Esophagus muscularis mucosa (tissue), 4 donors: ENCODE data around the gene SH3D21. TPM values are rescaled to one million over a fixed set of nuclear protein-coding genes. Genes with fewer than 3 reads are reported as not detected.

Source experiments
- DNase-seq: peaks from one replicate; pipeline ENCODE4 v3.0.0-alpha.2; 2017; ENCODE audit errors: extremely low spot score
- H3K27ac ChIP-seq, 4 donors: fragments of 200-600 bp; sonication (generic); replicated peaks in 1 of 4; 1 replicate in 3 of 4; 2 replicates in 1 of 4; pipeline ENCODE4 v1.5.1; 2016 to 2019; ENCODE audit warnings: mild to moderate bottlenecking in 1 of 4
- H3K27me3 ChIP-seq, 4 donors: fragments of 200-600 bp; sonication (generic); one replicate each; pipeline versions ENCODE4 v1.5.1 to v1.6.0; 2016 to 2019
- H3K36me3 ChIP-seq, 4 donors: fragments of 200-600 bp; sonication (generic); one replicate each; pipeline ENCODE4 v1.5.1; 2016 to 2019
- H3K4me1 ChIP-seq, 4 donors: fragments of 200-600 bp; sonication (generic); one replicate each; pipeline ENCODE4 v1.5.1; 2016 to 2019
- H3K4me3 ChIP-seq, 4 donors: fragments of 200-600 bp; sonication (generic); 1 replicate in 2 of 4; 2 replicates in 2 of 4; pipeline ENCODE4 v1.5.1; 2016 to 2019; ENCODE audit warnings: mild to moderate bottlenecking in 4 of 4, moderate library complexity in 1 of 4
- H3K9me3 ChIP-seq, 4 donors: fragments of 200-600 bp; sonication (generic); 1 replicate in 3 of 4; 2 replicates in 1 of 4; pipeline ENCODE4 v1.5.1; 2016 to 2019
- CTCF ChIP-seq, 3 experiments: fragments of 200-600 bp in 2 of 3; fragments of 450-650 bp in 1 of 3; sonication (generic) in 2 of 3; IDR thresholded peaks; one replicate each; pipeline ENCODE4 v1.5.1; 2017 to 2019; ENCODE audit warnings: antibody characterized with exemption in 3 of 3, mild to moderate bottlenecking in 2 of 3, moderate library complexity in 1 of 3
- EP300 ChIP-seq: sonication (generic); formaldehyde crosslinking; IDR thresholded peaks from one replicate; pipeline ENCODE4 v1.6.1; 2017; ENCODE audit warnings: antibody characterized with exemption
- POLR2A ChIP-seq: fragments of 450-650 bp; IDR thresholded peaks from one replicate; pipeline ENCODE4 v1.6.1; 2017; ENCODE audit warnings: antibody characterized with exemption, moderate library complexity, mild to moderate bottlenecking, low read depth
- POLR2AphosphoS5 ChIP-seq, 2 donors: sonication (generic); formaldehyde crosslinking; IDR thresholded peaks; one replicate each; pipeline ENCODE4 v1.6.1; 2017; ENCODE audit warnings: antibody characterized with exemption in 2 of 2
- WGBS: methylation state at CpG from one replicate; pipeline ENCODE4 v1.1.5; 2018; 5-methylcytosine and 5-hydroxymethylcytosine counted together
- intact Hi-C: fragments of 100-400 bp; cut with DNase I; formaldehyde crosslinking; loops from one replicate; pipeline ENCODE4 v1.15.1; 2023
- total RNA-seq, 4 donors: library from RNA; depleted of rRNA; stranded (reverse); fragments of >200 nt; gene quantifications; one replicate each; pipeline versions ENCODE4 v1.1.0 to v1.2.1, GENCODE V29; 2016

SH3D21 gene
- total RNA-seq, 4 donors from 2014 or later, result 0.26 to 2.0 (median 1.1) TPM

GRCh38 chr1:36355811-36356210 lies 49.6 kb downstream of the SH3D21 start:
- H3K36me3 ChIP-seq, result peaks cover 36 to 88% (median 76%) of the 10 kb centered on the region in 4 donors
- H3K4me3 ChIP-seq, result no peak overlapping the region
- no peak for DNase-seq

GRCh38 chr1:36358514-36359084 lies 52.4 kb downstream of the SH3D21 start:
- WGBS, result 89% methylated on average over 13 of the region's 13 CpGs
- Histone ChIP-seq H3K4me3 (no peak overlapping the region), H3K4me1 (peaks cover 0 to 15% (median 5%) of the 10 kb centered on the region in 4 donors), H3K27ac (no peak overlapping the region), H3K27me3 (no peaks in the 10 kb centered on the region), H3K9me3 (no peaks in the 10 kb centered on the region), H3K36me3 (peaks cover 40 to 93% (median 73%) of the 10 kb centered on the region in 4 donors)
- intact Hi-C loops, result no loop called here
- TF ChIP-seq CTCF (IDR thresholded peaks at IDR 0.05) (no peak), EP300 (no peak), POLR2A (no peak), POLR2AphosphoS5 (IDR thresholded peaks at IDR 0.05) (no peak)
- no peak for DNase-seq

More at GRCh38 chr1:36355811-36356210, 49.6 kb downstream of the SH3D21 start:
- H3K27me3 ChIP-seq, result no peaks in the 10 kb centered on the region
- H3K9me3 ChIP-seq, result no peaks in the 10 kb centered on the region
- no peak for TF ChIP-seq CTCF (IDR thresholded peaks at IDR 0.05)
- no peak for TF ChIP-seq POLR2AphosphoS5 (IDR thresholded peaks at IDR 0.05)
- TF ChIP-seq EP300, result no peak
- no peak for TF ChIP-seq POLR2A
- WGBS, result 100% methylated on average over 3 of the region's 4 CpGs
- intact Hi-C loops, result no loop called here
- no peak overlapping the region for H3K27ac ChIP-seq
- H3K4me1 ChIP-seq, result peaks cover 12 to 37% (median 28%) of the 10 kb centered on the region in 4 donors

GRCh38 chr1:36359383-36359782 lies 53.2 kb downstream of the SH3D21 start:
- Histone ChIP-seq H3K4me1 (peaks cover 0 to 15% (median 5%) of the 10 kb centered on the region in 4 donors), H3K27ac (peak overlapping the region in 1 of 4 donors; percentile 15), H3K4me3 (no peak overlapping the region), H3K9me3 (no peaks in the 10 kb centered on the region), H3K36me3 (peaks cover 32 to 85% (median 66%) of the 10 kb centered on the region in 4 donors), H3K27me3 (no peaks in the 10 kb centered on the region)
- WGBS, result 97% methylated on average over 5 of the region's 5 CpGs
- no peak for TF ChIP-seq POLR2AphosphoS5 (IDR thresholded peaks at IDR 0.05)
- no peak for TF ChIP-seq EP300
- no peak for TF ChIP-seq CTCF (IDR thresholded peaks at IDR 0.05)
- no peak for TF ChIP-seq POLR2A
- intact Hi-C loops, result no loop called here
- DNase-seq, result no peak

GRCh38 chr1:36359911-36360550 lies 53.9 kb downstream of the SH3D21 start:
- Histone ChIP-seq H3K4me3 (no peak overlapping the region), H3K36me3 (peaks cover 26 to 79% (median 59%) of the 10 kb centered on the region in 4 donors), H3K27me3 (no peaks in the 10 kb centered on the region), H3K27ac (peak overlapping the region in 1 of 4 donors; percentile 15), H3K4me1 (peaks cover under 1 to 16% (median 7%) of the 10 kb centered on the region in 4 donors), H3K9me3 (no peaks in the 10 kb centered on the region)
- TF ChIP-seq CTCF (IDR thresholded peaks at IDR 0.05), result no peak
- TF ChIP-seq POLR2AphosphoS5 (IDR thresholded peaks at IDR 0.05), result no peak
- TF ChIP-seq POLR2A, result no peak
- TF ChIP-seq EP300, result no peak
- intact Hi-C loops, result no loop called here
- DNase-seq, result no peak
- WGBS, result 65% methylated on average over 6 of the region's 6 CpGs
